CD1c-positive myeloid dendritic cell (primary cell): ENCODE data around the gene BPIFB1.

Experiments
- DNase-seq: peaks from one replicate; pipeline ENCODE4 v3.0.0-alpha.2; 2016; ENCODE audit errors: extremely low spot score

The BPIFB1 gene

DNA sequence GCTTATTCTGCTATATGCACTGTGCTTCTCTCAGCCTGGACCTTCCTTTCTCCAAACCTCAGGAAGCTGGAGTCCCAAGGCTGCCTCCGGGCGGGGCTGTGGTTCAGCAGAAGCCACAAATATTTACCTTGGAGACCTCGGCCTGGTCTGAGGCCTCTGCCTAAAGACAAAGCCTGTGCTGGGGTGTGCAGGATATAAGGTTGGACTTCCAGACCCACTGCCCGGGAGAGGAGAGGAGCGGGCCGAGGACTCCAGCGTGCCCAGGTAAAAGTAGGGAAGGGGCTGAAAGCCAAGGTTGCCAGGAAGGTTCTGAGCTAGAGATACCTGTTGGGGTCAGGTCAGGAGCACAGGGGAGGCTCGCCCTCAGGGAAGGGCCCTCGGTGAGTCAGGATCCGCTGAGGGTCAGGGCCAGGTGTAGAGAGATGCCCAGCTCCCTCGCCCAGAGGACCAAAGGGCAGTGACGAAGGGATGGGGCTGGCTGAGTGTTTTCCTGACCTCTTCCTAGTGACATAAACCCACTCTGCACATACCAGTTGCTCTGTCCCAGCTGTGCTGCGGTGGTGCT is at the start of gene BPIFB1:
Gene BPIFB1, plus strand, starts transcription at position 224 of the 565 bp plus-strand sequence. CDS start 2,860 bp downstream, outside the sequence.
- no peak for DNase-seq

DNA sequence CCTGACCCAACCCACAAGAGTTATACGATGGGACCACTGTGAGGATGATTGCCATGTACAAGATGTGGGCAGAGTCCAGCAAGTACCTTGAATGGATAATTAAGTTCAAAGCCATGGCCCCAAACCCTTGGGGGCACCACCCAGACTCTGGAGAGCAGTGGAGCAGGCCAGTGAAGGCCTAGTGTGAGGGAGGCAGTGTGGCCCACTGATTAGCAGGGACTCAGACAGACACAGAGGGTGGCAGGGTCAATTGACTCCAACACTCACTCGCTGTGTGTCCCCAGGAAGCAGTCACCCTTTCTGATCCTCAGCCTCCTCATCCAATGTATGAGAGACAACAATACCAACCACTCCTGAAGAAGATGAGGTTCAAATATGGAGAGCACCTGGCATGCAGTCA is 49.0 kb upstream of the BPIFB1 start:
- no peak for DNase-seq

- no peak for DNase-seq
Measured at GRCh38 chr20:33235696-33236095, 47.3 kb upstream of the BPIFB1 start, which contains the start of gene BPIFA1. Gene BPIFA1, plus strand, starts transcription at chr20:33235996. Its CDS starts 1,716 bp downstream, at chr20:33237712.

GRCh38 chr20:33236351-33236750 is 46.7 kb upstream of the BPIFB1 start:
- no peak for DNase-seq

- DNase-seq = no peak
Measured at GRCh38 chr20:33237989-33238388, 45.0 kb upstream of the BPIFB1 start.

- DNase-seq = no peak
Measured at GRCh38 chr20:33239418-33239817, 43.6 kb upstream of the BPIFB1 start.

GRCh38 chr20:33239979-33240736 is 42.9 kb upstream of the BPIFB1 start:
- no peak for DNase-seq

GRCh38 chr20:33240923-33241322 is 42.1 kb upstream of the BPIFB1 start:
- no peak for DNase-seq

DNA sequence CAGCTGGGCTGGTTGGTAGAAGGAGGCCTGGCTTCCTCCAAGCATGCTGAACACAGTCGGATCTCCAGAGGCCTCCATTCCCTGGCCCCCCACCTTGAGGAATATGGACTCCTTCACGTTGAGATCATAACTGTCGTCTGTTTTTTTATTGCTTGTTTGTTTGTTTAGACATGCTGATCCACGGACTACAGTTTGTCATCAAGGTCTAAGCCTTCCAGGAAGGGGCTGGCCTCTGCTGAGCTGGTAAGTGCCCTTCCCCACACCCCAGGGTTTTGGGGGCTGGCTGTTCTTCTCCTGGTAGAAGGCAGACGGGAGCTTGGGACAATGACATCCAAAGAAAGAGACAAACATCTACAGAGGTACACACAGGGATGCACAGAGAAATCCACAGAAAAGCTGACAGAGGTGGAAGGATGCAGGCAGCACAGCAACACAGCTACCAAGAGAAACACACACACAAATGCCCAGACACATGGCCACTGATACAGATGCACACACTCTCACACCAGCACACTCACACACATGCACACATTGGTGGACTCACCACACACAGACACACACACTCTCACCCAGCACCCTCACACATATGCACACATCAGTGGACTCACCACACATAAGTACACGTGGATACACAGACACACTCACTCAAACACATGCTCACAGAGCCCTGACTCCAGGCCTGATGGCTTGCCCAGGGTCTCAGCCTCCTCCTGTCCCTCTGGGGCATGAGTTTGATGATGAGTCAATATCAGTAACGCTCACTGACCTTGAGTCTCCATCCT is 40.5 kb upstream of the BPIFB1 start:
- no peak for DNase-seq

GRCh38 chr20:33246077-33246476 is 36.9 kb upstream of the BPIFB1 start:
- no peak for DNase-seq

DNA sequence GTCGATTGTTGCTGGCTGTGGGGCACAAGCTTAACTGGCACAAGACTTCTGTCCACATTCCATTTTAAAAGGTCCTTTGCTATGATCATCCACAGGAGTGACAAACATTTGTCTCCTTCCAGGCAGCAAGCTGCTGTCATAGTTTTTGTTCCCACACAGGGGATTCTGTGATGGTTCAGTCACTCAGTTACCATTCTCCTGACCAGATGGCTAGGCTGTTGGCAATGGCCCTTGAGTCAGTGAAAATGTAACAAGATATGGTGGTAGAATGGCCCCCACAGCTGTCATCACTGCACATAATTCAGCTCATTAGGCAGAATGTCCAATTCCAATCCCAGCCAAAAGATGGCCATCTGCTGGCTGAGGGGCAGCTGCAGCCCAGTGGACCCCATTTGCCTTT is 33.6 kb upstream of the BPIFB1 start:
- no peak for DNase-seq

DNA sequence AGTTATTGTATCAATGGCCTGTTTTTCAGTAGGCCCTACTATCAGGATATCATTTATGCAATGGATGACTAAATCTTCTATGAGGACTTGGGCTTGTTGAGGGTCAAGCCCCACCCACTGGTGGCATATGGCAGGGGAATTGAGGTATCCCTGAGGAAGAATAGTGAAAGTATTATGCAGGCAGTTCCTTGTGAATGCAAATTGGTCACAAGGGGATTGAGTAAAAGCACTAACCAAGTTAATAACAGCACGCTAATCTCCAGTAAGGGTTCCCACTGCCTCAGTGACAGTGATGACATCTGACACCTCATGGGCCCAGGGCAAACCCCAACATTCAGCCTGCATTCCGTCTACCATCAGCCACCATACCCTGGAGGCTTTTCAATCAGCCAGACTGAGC is 32.3 kb upstream of the BPIFB1 start:
- DNase-seq = no peak

- DNase-seq = no peak
Measured at GRCh38 chr20:33251496-33251895, 31.5 kb upstream of the BPIFB1 start.

GRCh38 chr20:33252460-33252859 is 30.6 kb upstream of the BPIFB1 start:
- no peak for DNase-seq

DNA sequence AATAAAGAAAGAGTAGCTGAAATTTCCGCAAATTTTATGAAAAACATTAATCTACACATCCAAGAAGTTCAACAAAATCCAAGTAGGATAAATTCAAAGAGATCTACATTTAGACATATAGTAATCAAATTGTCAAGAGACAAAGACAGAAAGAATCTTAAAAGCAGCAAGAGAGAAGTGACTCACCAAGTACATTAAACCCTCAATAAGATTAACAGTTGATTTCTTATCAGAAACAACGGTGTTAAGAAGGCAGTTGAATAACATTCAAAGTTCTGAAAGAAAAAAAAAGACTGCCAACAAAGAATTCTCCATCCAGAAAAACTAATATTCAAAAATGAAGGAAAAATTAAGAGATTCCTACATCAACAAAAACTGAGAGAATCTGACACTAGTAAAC is 28.0 kb upstream of the BPIFB1 start:
- DNase-seq = peak; percentile 9

GRCh38 chr20:33257237-33257636 is 25.8 kb upstream of the BPIFB1 start:
- no peak for DNase-seq

GRCh38 chr20:33259371-33259770 is 23.6 kb upstream of the BPIFB1 start:
- DNase-seq = no peak

- peak; percentile 7 for DNase-seq
Measured at GRCh38 chr20:33261465-33261864, 21.5 kb upstream of the BPIFB1 start.

DNA sequence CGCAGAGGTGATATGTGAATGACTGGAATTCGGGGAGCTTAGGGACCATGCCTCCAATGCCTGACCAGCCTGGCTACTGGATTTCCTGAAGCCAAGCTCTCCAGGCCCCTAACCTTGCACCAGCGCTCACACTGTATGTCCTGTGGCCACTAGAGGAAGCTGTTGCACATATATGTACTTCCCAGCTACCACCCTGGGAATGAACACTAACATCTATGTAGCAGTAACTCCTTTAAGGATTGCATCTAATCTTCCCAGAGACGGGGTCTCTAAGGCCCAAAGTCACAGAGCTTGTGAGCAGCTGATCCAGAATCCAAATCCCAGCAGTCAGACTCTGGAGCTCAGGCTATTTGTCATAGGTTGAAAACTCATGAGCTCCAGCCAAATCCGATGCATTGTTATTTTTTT is 20.4 kb upstream of the BPIFB1 start:
- peak; percentile 64 for DNase-seq

DNA sequence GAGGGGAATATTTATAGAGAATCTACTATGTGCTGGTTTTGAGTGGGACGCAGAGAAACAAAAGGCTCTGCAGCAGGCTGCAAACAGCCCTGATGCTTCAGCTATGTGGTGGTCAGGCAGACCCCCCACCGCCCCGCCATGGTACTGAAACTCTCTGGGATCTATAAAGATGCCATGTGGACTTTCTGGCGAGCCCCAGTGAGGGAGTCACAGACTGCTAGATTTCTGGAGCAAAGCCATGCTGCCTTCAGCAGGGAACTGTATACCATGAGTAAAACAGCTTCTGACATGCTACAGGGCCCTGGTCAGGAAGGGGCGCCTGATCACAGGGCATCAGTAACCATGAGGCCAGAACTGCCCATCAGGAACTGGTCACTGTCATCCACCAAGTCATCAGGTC is 19.2 kb upstream of the BPIFB1 start:
- DNase-seq = no peak

- peak; percentile 25 for DNase-seq
Measured at GRCh38 chr20:33267701-33268100, 15.3 kb upstream of the BPIFB1 start.

- no peak for DNase-seq
Measured at GRCh38 chr20:33272155-33272873, 10.7 kb upstream of the BPIFB1 start.
